Smooth muscle cell of bladder (primary cell): Measurements from ENCODE around the gene LLPH. TPM values are rescaled to one million over a fixed set of nuclear protein-coding genes. Genes with fewer than 3 reads are reported as not detected.

ENCODE experiments used
- total RNA-seq: library from RNA; depleted of rRNA; stranded (reverse); fragments of >200 nt; gene quantifications from 2 replicates; pipeline ENCODE4 v1.2.3, GENCODE V29; 2014

The LLPH gene
- total RNA-seq: 4.7 and 6.0 TPM in 2 replicates

DNA sequence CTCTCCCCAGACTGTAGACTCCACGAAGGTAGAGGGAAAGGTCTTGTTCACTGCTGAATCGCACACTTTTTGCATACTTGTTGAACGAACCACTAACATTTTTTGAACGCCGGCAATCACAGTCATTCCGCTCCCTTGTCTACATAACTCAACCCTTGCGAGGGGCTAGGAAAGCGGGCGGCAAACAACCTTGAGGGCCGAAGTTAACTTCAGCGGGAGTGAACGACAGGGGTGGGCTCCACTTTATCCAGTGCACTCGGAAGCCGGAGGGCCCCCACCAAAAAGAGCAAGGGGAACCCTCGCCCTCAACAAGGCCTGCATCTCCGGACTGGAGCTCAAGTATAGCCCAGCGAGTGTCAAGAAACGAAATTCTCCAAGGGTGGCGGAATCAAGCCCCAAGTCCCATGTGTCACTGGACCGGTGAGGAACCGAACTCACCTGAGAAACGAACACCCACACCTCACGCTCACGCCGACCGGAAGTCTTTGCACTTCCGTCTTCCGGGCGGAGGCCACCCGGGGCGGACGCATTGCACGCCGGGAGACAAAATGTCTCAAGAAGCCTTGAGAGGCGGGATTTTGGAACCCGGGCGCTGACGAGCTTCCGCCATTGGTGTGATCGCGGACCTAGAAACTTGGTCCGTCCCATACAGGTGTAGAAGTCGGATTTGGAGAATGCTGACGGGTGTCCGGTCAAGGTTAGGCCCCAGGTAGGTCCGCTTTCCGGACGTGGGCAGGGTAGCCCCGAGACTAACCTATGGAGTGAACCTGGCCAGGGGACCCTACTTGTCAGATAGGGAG, at the start of gene LLPH:
TSS of gene LLPH (minus strand) at position 484 of the 800 bp plus-strand sequence. CDS start 1,644 bp downstream, outside the sequence.

GRCh38 chr12:66169221-66170170, 38.9 kb upstream of the LLPH start, which contains the start of gene TMBIM4:
Gene TMBIM4 (minus strand): TSS chr12:66169996. CDS start chr12:66169951, 45 bp downstream.

Other genes starting within 250 kb of the LLPH start
- 63.9 and 65.8 TPM in 2 replicates for gene TMBIM4, start 39.2 kb upstream of the LLPH start, total RNA-seq
- 8.1 and 12.1 TPM in 2 replicates for gene IRAK3, start 58.5 kb upstream of the LLPH start, total RNA-seq
- gene HELB, start 171.7 kb upstream of the LLPH start, total RNA-seq: 2.6 and 3.1 TPM in 2 replicates